ENCODE results near the gene GTF2H4. TPM values are rescaled to one million over a fixed set of nuclear protein-coding genes. Genes with fewer than 3 reads are reported as not detected.
A peak's percentile ranks its signal among the peaks of the same experiment; 100 is the strongest.
"Not testable (repeated sequence)": the region's sequence is repeated elsewhere in the genome, so short reads cannot be mapped to it uniquely, and the experiment has no call there.

Gene GTF2H4
- total and polyA plus RNA-seq, 7 donors: 7.7 to 28.5 (median 12.6) TPM

- DNase-seq: no peak
- Histone ChIP-seq H3K4me1 (peaks cover 0 to 5% (median 3%) of the 10 kb centered on the region in 4 donors), H3K4me3 (no peak overlapping the region), H3K9me3 (peaks cover 0 to 5% (median 2%) of the 10 kb centered on the region in 4 donors), H3K36me3 (no peaks in the 10 kb centered on the region), H3K27me3 (no peaks in the 10 kb centered on the region), H3K27ac (no peak overlapping the region)
- intact Hi-C loops (cut with DNase I): no loop called here
- no peak for TF ChIP-seq POLR2AphosphoS5 (IDR thresholded peaks at IDR 0.05)
- no peak for TF ChIP-seq POLR2A (IDR thresholded peaks at IDR 0.05)
- no peak for TF ChIP-seq CTCF (IDR thresholded peaks at IDR 0.05)
- no peak for TF ChIP-seq EP300 (IDR thresholded peaks at IDR 0.05)
These were observed 37.5 kb upstream of the GTF2H4 start for GRCh38 chr6:30870546-30870945.

GRCh38 chr6:30871592-30872183, 36.3 kb upstream of the GTF2H4 start:
- no peak overlapping the region for H3K4me3 ChIP-seq
- intact Hi-C loops (cut with DNase I): no loop called here
- no peak overlapping the region for H3K27ac ChIP-seq
- peaks cover 0 to 17% (median 11%) of the 10 kb centered on the region in 4 donors for H3K4me1 ChIP-seq
- 76 to 86% methylated on average over 4 of the region's 4 CpGs for WGBS, 2 donors
- peaks cover 0 to 5% (median 2%) of the 10 kb centered on the region in 4 donors for H3K9me3 ChIP-seq
- TF ChIP-seq POLR2AphosphoS5 (IDR thresholded peaks at IDR 0.05) (no peak), EP300 (IDR thresholded peaks at IDR 0.05) (no peak), CTCF (IDR thresholded peaks at IDR 0.05) (no peak), POLR2A (IDR thresholded peaks at IDR 0.05) (no peak)
- H3K36me3 ChIP-seq: no peaks in the 10 kb centered on the region
- no peak for DNase-seq
- no peaks in the 10 kb centered on the region for H3K27me3 ChIP-seq

GRCh38 chr6:30873137-30873640, 34.8 kb upstream of the GTF2H4 start:
- H3K4me3 ChIP-seq: no peak overlapping the region
- 94 to 99% methylated on average over 2 of the region's 2 CpGs for WGBS, 2 donors
- intact Hi-C loops (cut with DNase I): no loop called here
- no peak for DNase-seq
- peaks cover 0 to 5% (median 2%) of the 10 kb centered on the region in 4 donors for H3K9me3 ChIP-seq
- TF ChIP-seq CTCF (IDR thresholded peaks at IDR 0.05): no peak
- TF ChIP-seq POLR2AphosphoS5 (IDR thresholded peaks at IDR 0.05): no peak
- TF ChIP-seq POLR2A (IDR thresholded peaks at IDR 0.05): no peak
- TF ChIP-seq EP300 (IDR thresholded peaks at IDR 0.05): no peak
- no peaks in the 10 kb centered on the region for H3K36me3 ChIP-seq
- no peaks in the 10 kb centered on the region for H3K27me3 ChIP-seq
- H3K27ac ChIP-seq: no peak overlapping the region
- H3K4me1 ChIP-seq: peaks cover 0 to 31% (median 22%) of the 10 kb centered on the region in 4 donors

- H3K36me3 ChIP-seq; H3K9me3 ChIP-seq; H3K27ac ChIP-seq; DNase-seq; intact Hi-C loops (cut with DNase I); H3K27me3 ChIP-seq; H3K4me3 ChIP-seq: not testable (repeated sequence)
- peaks cover 0 to 34% (median 24%) of the 10 kb centered on the region in 4 donors for H3K4me1 ChIP-seq
- WGBS, 2 donors: 95 to 100% methylated on average over 3 of the region's 3 CpGs
These were observed 34.2 kb upstream of the GTF2H4 start for GRCh38 chr6:30873795-30874194.

- intact Hi-C loops (cut with DNase I): loop anchor here (2.0 kb wide), 2 partner anchors 39 to 197 kb away; partner anchors contain the start of gene VARS2
- H3K4me1 ChIP-seq: peaks cover 0 to 34% (median 24%) of the 10 kb centered on the region in 4 donors
- 65 to 82% methylated on average over 18 of the region's 18 CpGs for WGBS, 2 donors
- no peaks in the 10 kb centered on the region for H3K36me3 ChIP-seq
- peaks cover 0 to 2% (median 1%) of the 10 kb centered on the region in 4 donors for H3K9me3 ChIP-seq
- peak overlapping the region; percentile 81 to 94 (median 88) for H3K27ac ChIP-seq
- TF ChIP-seq POLR2AphosphoS5 (IDR thresholded peaks at IDR 0.05): no peak
- no peak for TF ChIP-seq CTCF (IDR thresholded peaks at IDR 0.05)
- no peak for TF ChIP-seq POLR2A (IDR thresholded peaks at IDR 0.05)
- no peak for TF ChIP-seq EP300 (IDR thresholded peaks at IDR 0.05)
- no peak for DNase-seq
- no peak overlapping the region for H3K4me3 ChIP-seq
- no peaks in the 10 kb centered on the region for H3K27me3 ChIP-seq
These were observed 32.6 kb upstream of the GTF2H4 start for GRCh38 chr6:30875244-30876038.
